Measurements from ENCODE around the gene KLHDC4. TPM values are rescaled to one million over a fixed set of nuclear protein-coding genes. Genes with fewer than 3 reads are reported as not detected.

The KLHDC4 gene
- 22.6 and 25.9 TPM in 2 replicates for polyA plus RNA-seq (2011; rRNA removed)
- 49.9 and 55.6 TPM in 2 replicates for polyA plus RNA-seq (2012; cell fraction: cytosol; rRNA removed)
- 197 and 201 TPM in 2 replicates for polyA plus RNA-seq (2012; cell fraction: nucleus; rRNA removed)
- polyA plus RNA-seq (2017; fragmentation: RNase III; extraction: RNeasy Plus Mini Kit Qiagen cat#74134 plus additional on column Dnase treatment), result 34.8 to 38.2 TPM (median 37.2 TPM) in 3 replicates
- polyA minus RNA-seq (2011; rRNA and poly(A)+ RNA removed), result 30.0 and 33.8 TPM in 2 replicates

DNA sequence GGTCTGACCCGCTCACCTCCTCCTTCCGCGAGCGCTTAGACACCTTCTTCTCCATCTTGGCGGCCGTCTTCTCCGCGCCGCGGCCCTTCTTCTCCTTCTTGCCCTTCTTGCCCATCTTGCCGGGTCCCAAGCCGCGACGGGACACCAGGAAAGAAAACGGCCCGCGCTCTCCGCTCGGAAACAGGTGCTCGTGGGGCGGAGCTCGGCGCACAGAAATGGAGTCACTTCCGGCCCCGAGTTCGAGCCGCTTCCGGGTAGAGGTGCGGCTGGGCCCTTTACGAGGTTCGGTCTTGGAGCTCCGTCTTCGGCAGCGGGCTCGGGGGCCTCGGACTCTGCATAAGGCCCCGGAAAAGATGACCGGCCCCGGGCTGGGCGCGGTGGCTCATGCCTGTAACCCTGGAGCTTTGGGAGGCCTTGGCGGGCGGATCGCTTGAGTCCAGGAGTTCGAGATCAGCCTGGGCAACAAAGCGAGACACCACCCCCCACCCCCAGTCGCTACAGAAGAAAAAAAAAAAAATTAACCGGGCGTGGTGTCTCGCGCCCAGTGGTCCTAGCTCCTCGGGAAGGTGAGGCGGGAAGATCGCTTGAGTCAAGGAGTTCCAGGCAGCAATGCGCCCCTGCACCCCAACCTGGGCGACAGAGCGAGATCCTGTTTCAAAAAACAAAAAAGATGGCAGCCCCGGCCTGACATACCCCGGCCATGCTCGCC is at the start of gene KLHDC4:
Gene KLHDC4 (minus strand): TSS at position 211 of the 709 bp plus-strand sequence. CDS start 96 bp downstream, at position 115.
- POLR2A ChIA-PET, result interaction anchor here (0.9 to 2.2 kb wide), 3 partner anchors 12 to 104 kb away, joined by 4 to 9 read pairs (median 5); partner anchors contain the start of gene SLC7A5
- TF ChIP-seq JUNB (IDR thresholded peaks at IDR 0.05), result no peak
- TF ChIP-seq, protein P1, sequence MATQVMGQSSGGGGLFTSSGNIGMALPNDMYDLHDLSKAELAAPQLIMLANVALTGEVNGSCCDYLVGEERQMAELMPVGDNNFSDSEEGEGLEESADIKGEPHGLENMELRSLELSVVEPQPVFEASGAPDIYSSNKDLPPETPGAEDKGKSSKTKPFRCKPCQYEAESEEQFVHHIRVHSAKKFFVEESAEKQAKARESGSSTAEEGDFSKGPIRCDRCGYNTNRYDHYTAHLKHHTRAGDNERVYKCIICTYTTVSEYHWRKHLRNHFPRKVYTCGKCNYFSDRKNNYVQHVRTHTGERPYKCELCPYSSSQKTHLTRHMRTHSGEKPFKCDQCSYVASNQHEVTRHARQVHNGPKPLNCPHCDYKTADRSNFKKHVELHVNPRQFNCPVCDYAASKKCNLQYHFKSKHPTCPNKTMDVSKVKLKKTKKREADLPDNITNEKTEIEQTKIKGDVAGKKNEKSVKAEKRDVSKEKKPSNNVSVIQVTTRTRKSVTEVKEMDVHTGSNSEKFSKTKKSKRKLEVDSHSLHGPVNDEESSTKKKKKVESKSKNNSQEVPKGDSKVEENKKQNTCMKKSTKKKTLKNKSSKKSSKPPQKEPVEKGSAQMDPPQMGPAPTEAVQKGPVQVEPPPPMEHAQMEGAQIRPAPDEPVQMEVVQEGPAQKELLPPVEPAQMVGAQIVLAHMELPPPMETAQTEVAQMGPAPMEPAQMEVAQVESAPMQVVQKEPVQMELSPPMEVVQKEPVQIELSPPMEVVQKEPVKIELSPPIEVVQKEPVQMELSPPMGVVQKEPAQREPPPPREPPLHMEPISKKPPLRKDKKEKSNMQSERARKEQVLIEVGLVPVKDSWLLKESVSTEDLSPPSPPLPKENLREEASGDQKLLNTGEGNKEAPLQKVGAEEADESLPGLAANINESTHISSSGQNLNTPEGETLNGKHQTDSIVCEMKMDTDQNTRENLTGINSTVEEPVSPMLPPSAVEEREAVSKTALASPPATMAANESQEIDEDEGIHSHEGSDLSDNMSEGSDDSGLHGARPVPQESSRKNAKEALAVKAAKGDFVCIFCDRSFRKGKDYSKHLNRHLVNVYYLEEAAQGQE (IDR thresholded peaks at IDR 0.05), result no peak
- TF ChIP-seq POLR2A (IDR thresholded peaks at IDR 0.05; ENCODE audit: low read length), result peak; percentile 74
- no peak for TF ChIP-seq POLR2AphosphoS2 (conservative IDR thresholded peaks at IDR 0.05; ENCODE audit: low read length)
- peak; percentile 4; the same call in 1 of the 2 replicates for TF ChIP-seq CHD4 (IDR thresholded peaks at IDR 0.05; ENCODE audit: borderline replicate concordance)
- no peak for TF ChIP-seq HOXB5 (CRISPR knock-in tag; IDR thresholded peaks at IDR 0.05)
- no peak for TF ChIP-seq EHF (CRISPR knock-in tag; IDR thresholded peaks at IDR 0.05)
- TF ChIP-seq JUN (IDR thresholded peaks at IDR 0.05), result peak; percentile 70 to 90
- TF ChIP-seq HOXB13 (CRISPR knock-in tag; IDR thresholded peaks at IDR 0.05; ENCODE audit: low read depth), result no peak
- TF ChIP-seq FOSB (CRISPR knock-in tag; IDR thresholded peaks at IDR 0.05), result no peak
- TF ChIP-seq MYC (IDR thresholded peaks at IDR 0.05; ENCODE audit: borderline replicate concordance, low read length), result peak; percentile 88
- no peak for TF ChIP-seq RFX5 (IDR thresholded peaks at IDR 0.05)
- peak; percentile 95 for TF ChIP-seq PHF8 (IDR thresholded peaks at IDR 0.05; ENCODE audit: borderline replicate concordance, low read depth)
- no peak for TF ChIP-seq RARB (CRISPR knock-in tag; IDR thresholded peaks at IDR 0.05)
- TF ChIP-seq HES2 (IDR thresholded peaks at IDR 0.05), result no peak
- TF ChIP-seq EHMT2 (IDR thresholded peaks at IDR 0.05; ENCODE audit: low read depth), result no peak
- 0 out of 2 replicates have a peak, but pooled peaks have one; percentile 40 for TF ChIP-seq E2F6 (IDR thresholded peaks at IDR 0.05; ENCODE audit: borderline replicate concordance, low read depth)
- no peak for TF ChIP-seq CEBPB (IDR thresholded peaks at IDR 0.05)
- TF ChIP-seq ZNF302 (CRISPR knock-in tag; IDR thresholded peaks at IDR 0.05), result 0 out of 2 replicates have a peak, but pooled peaks have one; percentile 12
- no peak for TF ChIP-seq NR3C1 (IDR thresholded peaks at IDR 0.05)
- TF ChIP-seq HEYL (CRISPR knock-in tag; IDR thresholded peaks at IDR 0.05), result no peak
- no peak for TF ChIP-seq RCOR1 (IDR thresholded peaks at IDR 0.05; ENCODE audit: low read depth, low read length)
- peak; percentile 90 for TF ChIP-seq MAX (IDR thresholded peaks at IDR 0.05)
- TF ChIP-seq RAD21 (conservative IDR thresholded peaks at IDR 0.05 in 1 of 2, IDR thresholded peaks at IDR 0.05 in 1 of 2), result no peak
- TF ChIP-seq GATA3 (IDR thresholded peaks at IDR 0.05; ENCODE audit: borderline replicate concordance), result no peak
- no peak for TF ChIP-seq KDM1A (IDR thresholded peaks at IDR 0.05; ENCODE audit: low read depth)
- peak; percentile 93 for TF ChIP-seq KDM5A (IDR thresholded peaks at IDR 0.05)
- TF ChIP-seq, protein P2, sequence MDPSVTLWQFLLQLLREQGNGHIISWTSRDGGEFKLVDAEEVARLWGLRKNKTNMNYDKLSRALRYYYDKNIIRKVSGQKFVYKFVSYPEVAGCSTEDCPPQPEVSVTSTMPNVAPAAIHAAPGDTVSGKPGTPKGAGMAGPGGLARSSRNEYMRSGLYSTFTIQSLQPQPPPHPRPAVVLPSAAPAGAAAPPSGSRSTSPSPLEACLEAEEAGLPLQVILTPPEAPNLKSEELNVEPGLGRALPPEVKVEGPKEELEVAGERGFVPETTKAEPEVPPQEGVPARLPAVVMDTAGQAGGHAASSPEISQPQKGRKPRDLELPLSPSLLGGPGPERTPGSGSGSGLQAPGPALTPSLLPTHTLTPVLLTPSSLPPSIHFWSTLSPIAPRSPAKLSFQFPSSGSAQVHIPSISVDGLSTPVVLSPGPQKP (IDR thresholded peaks at IDR 0.05; ENCODE audit: low read depth, low read length), result peak; percentile 53; the same call in 1 of the 2 replicates
- no peak for TF ChIP-seq NFE2L2 (conservative IDR thresholded peaks at IDR 0.05; ENCODE audit: low read length)
- TF ChIP-seq, protein P3, sequence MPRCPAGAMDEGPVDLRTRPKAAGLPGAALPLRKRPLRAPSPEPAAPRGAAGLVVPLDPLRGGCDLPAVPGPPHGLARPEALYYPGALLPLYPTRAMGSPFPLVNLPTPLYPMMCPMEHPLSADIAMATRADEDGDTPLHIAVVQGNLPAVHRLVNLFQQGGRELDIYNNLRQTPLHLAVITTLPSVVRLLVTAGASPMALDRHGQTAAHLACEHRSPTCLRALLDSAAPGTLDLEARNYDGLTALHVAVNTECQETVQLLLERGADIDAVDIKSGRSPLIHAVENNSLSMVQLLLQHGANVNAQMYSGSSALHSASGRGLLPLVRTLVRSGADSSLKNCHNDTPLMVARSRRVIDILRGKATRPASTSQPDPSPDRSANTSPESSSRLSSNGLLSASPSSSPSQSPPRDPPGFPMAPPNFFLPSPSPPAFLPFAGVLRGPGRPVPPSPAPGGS (IDR thresholded peaks at IDR 0.05), result peak; percentile 76; the same call in 1 of the 3 replicates
- no peak; the same call in 1 of the 2 replicates for TF ChIP-seq PBX3 (IDR thresholded peaks at IDR 0.05)

More for the DNA sequence above, at the start of gene KLHDC4:
- CTCF ChIA-PET, result interaction anchor here (0.6 to 4.5 kb wide), 8 partner anchors 11 to 131 kb away, joined by 3 to 27 read pairs (median 3); no protein-coding TSS in a partner anchor
- WGBS (ENCODE audit: missing lambda C conversion rate), result 1% methylated on average over 30 of the region's 60 CpGs
- Histone ChIP-seq H3K4me1 (peaks cover 18% of the 10 kb centered on the region), H3K9me3 (no peaks in the 10 kb centered on the region), H3K4me3 (peak within 1 kb of the TSS; percentile 92), H3K4me2 (peak within 1 kb of the TSS; percentile 98), H3K27ac (peak within 1 kb of the TSS; percentile 89 to 91)
- DNase-seq (ENCODE audit: low read depth in 1 of 2, low spot score in 1 of 2), result peak; percentile 90 to 91
- peak; percentile 92 to 95 for ATAC-seq
- no peak for FAIRE-seq
